GM21723 (cell line): ENCODE measurements around the gene CCDC137.
A peak's percentile ranks its signal among the peaks of the same experiment; 100 is the strongest.
"Not testable (repeated sequence)": the region's sequence is repeated elsewhere in the genome, so short reads cannot be mapped to it uniquely, and the experiment has no call there.

Experiments
- ATAC-seq: cut with Tn5 transposase; IDR thresholded peaks from one replicate; pipeline ENCODE4 v1.9.1; 2021; ENCODE audit warnings: mild to moderate bottlenecking, moderate library complexity; ENCODE audit not compliant: unreplicated experiment

The CCDC137 gene

GRCh38 chr17:81666342-81667191, at the start of gene CCDC137, which contains the start of gene OXLD1:
CCDC137 (plus strand) TSS chr17:81666737; CDS start chr17:81666767, 30 bp downstream.
OXLD1 (minus strand) TSS chr17:81666605; CDS start chr17:81666577, 28 bp downstream.
- ATAC-seq, result peak; percentile 86

- no peak for ATAC-seq
These were observed 49.7 kb upstream of the CCDC137 start for GRCh38 chr17:81616877-81617276.

- not testable (repeated sequence) for ATAC-seq
These were observed 48.2 kb upstream of the CCDC137 start for GRCh38 chr17:81618307-81618706.

DNA sequence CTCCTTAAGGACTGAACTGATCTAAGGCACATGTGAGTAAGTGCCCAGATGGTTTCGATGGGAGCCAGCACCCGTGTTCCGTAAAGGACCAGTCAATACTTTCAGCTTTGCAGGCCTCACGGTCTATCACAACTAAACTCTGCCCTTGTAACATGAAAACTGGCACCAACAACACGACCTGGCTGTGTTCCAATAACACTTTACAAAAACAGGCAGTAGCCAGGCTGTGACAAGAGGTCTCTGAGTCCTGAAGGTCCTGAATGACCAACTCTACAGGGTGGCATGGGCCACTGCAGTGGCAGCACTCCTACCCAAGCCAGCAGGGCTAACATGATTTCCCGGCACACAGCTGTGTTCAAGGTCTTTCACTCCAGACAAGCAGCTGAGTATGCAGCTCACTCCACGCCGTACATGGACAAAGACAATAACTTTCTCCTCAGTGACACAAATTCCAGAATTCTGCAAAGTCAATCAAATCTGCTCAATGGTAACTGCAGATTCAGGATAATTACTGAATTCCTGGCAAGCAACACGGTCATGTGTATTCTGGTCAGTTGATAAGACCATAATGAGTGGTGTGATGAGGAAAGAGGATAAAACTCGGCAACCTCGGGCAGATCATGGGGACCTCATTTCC, 44.9 kb upstream of the CCDC137 start:
- no peak for ATAC-seq

DNA sequence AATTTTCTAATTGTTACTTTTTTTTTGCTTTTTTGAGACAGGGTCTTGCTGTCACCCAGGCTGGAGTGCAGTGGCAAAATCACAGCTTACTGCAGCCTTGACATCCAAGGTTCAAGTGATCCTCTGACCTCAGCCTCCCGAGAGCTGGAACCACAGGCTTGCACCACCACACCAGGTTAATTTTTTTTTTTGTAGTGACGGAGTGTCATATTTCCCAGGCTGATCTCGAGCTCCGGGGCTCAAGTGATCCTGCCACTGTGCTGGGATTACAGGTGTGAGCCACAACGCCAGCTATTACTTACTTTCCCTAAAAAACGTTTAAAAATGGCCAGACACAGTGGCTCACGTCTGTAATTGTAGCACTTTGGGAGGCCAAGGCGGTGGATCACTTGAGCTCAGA, 36.3 kb upstream of the CCDC137 start:
- no peak for ATAC-seq

- no peak for ATAC-seq
These were observed 35.1 kb upstream of the CCDC137 start for GRCh38 chr17:81631482-81631881.

DNA sequence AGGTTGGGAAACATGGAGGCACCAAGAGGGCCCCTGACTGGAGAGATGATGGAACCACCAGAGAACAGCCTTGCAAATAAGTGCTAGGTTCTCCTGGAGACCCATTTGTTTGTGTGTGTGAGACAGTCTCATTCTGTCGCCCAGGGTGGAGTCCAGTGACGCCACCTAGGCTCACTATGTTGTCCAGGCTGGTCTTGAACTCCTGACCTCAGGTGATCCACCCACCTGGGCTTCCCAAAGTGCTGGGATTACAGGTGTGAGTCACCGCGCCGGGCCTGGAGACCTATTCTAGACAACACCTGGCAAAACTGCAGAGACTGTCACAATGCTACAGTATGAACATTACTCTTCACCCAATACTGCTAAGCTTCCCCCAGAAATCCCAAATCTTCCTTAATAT, 31.1 kb upstream of the CCDC137 start:
- ATAC-seq, result no peak

DNA sequence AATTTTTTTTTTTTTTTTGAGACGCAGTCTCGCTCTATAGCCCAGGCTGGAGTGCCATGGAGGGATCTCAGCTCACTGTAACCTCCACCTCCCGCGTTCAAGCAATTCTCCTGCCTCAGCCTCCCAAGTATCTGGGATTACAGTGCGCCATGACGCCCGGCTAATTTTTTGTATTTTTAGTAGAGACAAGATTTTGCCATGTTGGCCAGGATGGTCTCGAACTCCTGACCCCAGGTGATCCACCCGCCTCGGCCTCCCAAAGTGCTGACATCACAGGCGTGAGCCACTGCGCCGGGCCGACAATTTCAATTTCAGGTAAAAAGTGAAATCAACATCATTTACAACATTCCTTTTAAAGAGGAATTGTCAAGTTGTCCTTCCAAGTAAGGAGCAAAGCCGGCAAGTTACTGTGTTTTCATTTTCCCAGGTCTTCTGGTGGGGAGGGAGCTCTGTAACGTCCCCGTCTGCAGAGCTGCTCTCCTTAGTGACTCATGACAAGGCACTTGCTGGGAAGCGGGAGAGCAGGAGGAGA, 30.5 kb upstream of the CCDC137 start:
- peak; percentile 16 for ATAC-seq

DNA sequence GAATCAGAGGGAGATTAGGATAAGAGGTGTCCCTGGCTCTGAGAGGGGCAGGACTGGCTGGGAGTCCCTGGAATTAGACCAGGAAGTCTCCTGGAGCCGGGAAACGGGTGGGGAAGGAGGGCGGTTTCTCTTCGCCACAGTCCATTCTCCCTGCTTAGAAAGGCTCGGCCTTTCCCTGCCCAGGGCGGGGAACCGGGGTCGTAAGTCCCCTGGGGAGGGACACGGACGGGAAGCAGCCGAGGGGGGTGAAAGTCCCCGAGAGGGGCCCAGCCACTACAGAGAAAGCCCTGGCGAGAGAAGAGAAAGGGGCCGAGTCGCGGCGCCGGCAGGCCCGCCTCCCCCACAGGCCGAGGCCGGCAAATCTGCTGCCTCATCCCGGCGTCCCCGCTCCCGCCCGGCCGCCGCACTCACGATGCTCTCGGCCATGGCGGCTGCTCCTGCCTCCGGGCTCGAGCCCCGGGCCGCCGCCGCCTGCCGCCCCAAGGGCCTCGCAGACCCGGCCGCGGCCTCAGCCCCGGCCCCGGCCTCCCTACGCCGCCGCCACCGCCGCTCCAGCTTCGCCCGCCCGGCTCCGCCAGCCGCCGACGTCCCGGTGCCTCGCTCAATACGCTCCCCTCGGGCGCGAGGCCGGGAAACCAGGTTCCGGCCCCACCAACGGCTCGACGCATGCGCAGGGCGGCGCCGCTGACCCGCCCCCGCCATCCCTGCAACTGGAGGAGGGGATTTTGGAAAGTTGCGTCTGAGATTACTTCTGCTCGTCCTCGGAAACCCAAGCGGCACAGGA, 29.8 kb upstream of the CCDC137 start, which contains the start of the genes NPLOC4 and TSPAN10:
Gene NPLOC4, minus strand, starts transcription at position 608 of the 784 bp plus-strand sequence. Its CDS starts 182 bp downstream, at position 426.
Gene TSPAN10, plus strand, starts transcription at position 692 of the 784 bp plus-strand sequence. CDS start 5,217 bp downstream, outside the sequence.
- peak; percentile 65 for ATAC-seq

DNA sequence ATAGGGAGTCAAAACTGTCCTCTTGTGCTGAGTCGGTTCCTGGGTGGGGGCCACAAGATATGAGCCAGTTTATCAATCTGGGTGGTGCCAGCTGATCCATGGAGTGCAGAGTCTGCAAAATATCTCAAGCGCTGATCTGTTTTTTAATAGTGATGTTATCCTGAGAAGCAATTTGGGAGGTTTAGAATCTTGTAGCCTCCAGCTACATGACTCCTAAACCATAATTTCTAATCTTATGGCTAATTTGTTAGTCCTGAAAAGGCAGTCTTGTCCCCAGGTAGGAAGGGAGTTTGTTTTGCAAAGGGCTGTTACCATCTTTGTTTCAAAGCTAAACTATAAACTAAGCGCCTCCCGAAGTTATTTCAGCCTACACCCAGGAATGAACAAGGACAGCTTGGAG, 27.9 kb upstream of the CCDC137 start:
- ATAC-seq, result no peak

- no peak for ATAC-seq
These were observed 26.5 kb upstream of the CCDC137 start for GRCh38 chr17:81640011-81640410.

DNA sequence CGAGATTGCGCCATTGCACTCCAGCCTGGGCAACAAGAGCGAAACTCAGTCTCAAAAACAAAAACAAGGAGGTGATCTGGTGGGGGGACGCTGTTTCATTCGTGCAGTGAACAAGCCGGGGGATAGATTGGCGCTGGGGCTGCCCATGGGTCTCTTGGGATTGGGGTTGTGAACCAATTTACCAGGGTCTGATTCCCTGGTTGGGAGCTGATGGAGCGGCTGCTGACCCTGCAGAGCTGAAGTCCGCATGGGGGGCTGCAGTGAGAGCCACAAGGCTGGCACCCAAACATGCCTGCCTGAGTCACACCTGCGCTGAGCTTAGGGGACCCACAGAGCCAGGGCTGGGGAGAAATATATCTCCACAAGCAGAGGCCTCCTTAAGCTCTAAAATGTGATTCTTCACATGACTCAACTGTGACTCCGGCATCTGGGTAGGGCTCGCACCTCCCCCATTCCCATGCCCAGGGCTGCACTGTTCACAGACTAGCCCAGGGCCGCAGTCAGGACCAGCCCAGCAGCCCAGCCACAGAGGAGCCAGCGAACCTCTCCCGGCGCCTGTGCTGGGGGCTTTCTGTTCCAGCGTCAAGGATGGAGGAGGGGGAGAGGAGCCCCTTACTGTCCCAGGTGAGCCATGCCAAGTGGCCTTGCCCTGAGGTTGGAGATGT, 24.6 kb upstream of the CCDC137 start:
- no peak for ATAC-seq

GRCh38 chr17:81644496-81644895, 22.0 kb upstream of the CCDC137 start:
- no peak for ATAC-seq

- ATAC-seq, result no peak
These were observed 21.3 kb upstream of the CCDC137 start for GRCh38 chr17:81644976-81645952.

- ATAC-seq, result no peak
These were observed 19.5 kb upstream of the CCDC137 start for GRCh38 chr17:81646869-81647600.

DNA sequence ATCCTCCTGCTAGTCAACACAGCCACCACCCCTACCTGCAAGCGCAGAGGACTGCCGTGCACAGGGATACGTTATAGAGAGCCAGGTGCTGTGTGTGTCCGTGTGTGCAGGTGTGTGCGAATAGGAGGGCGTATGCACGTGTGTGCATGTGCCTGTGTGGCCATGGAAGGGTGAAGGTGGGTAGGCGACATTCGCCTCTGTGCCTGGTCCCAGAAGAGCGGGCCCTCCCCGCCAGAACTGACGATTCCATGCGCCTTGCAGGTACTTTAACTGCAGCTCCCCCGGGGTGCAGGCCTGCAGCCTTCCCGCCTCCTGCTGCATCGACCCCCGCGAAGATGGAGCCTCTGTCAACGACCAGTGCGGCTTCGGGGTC, 18.9 kb upstream of the CCDC137 start:
- ATAC-seq, result no peak

DNA sequence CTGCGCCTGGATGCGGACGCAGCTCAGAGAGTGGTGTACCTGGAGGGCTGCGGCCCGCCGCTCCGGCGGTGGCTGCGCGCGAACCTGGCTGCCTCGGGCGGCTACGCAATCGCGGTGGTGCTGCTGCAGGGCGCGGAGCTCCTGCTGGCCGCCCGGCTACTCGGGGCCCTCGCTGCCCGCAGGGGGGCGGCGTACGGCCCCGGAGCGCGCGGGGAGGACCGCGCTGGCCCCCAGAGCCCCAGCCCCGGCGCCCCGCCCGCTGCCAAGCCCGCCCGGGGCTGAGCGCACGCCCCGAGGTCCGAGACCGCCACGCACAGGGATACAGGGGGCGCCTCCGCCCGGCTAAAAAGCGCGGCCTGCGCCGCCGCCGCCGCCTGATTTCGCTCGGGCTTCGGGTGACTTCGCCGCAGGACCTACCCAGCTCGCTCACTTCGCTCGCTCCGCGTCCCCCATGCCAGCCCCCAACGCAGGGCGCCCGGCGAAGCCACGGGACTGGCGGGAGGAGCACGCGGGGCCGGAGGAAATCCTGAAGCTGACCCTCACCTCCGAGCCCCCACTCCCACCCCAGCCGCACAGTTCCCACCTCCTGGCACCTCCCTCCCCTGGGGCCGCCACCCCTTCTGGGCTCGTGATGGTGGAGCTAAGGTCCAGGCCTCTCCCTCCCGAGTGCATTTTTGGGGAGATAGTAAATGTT, 18.4 kb upstream of the CCDC137 start:
- no peak for ATAC-seq

GRCh38 chr17:81648707-81649085, 17.8 kb upstream of the CCDC137 start:
- ATAC-seq, result no peak
